ENCODE measurements around the gene NUMA1. TPM values are rescaled to one million over a fixed set of nuclear protein-coding genes. Genes with fewer than 3 reads are reported as not detected.

The NUMA1 gene
- polyA plus RNA-seq, 3 donors, result 4.1 to 91.2 (median 12.4) TPM

- H3K4me1 ChIP-seq (ENCODE audit: control insufficient read depth in 1 of 2, insufficient read depth in 2 of 2, low read length in 2 of 2), result peaks cover 8 to 21% of the 10 kb centered on the region in 2 donors
- Mint-ChIP-seq H3K27ac (peak overlapping the region in 2 of 7 donors; percentile 15 to 23), H3K36me3 (peaks cover 29 to 41% of the 10 kb centered on the region in 2 donors), H3K4me3 (no peak overlapping the region), H3K4me1 (peaks cover 12% of the 10 kb centered on the region), H3K9me3 (peaks cover 0 to 5% (median 0%) of the 10 kb centered on the region in 7 donors), H3K27me3 (ENCODE audit: low read depth in 3 of 3) (peaks cover 0 to 4% (median 2%) of the 10 kb centered on the region in 3 donors)
- no peaks in the 10 kb centered on the region for H3K27me3 ChIP-seq (ENCODE audit: control insufficient read depth in 2 of 2, insufficient read depth in 2 of 2, low read length in 2 of 2)
- H4K20me1 ChIP-seq (ENCODE audit: insufficient read depth, low read length), result no peaks in the 10 kb centered on the region
- H3K27ac ChIP-seq (ENCODE audit: low read depth in 1 of 2, low read length in 2 of 2), result no peak overlapping the region
- H3K9ac ChIP-seq (ENCODE audit: insufficient read depth, low read length, poor library complexity, severe bottlenecking), result no peak overlapping the region
- H3K9me3 ChIP-seq (replicated peaks in 1 of 2; ENCODE audit: control insufficient read depth in 1 of 2, insufficient read depth in 1 of 2, low read length in 2 of 2), result no peaks in the 10 kb centered on the region
- H3K36me3 ChIP-seq (replicated peaks in 1 of 2; ENCODE audit: control insufficient read depth in 1 of 2, insufficient read depth in 2 of 2, low read length in 2 of 2), result peaks cover 8 to 43% of the 10 kb centered on the region in 2 donors
- intact Hi-C loops (cut with micrococcal nuclease), result no loop called here
- H3K4me2 ChIP-seq (replicated peaks; ENCODE audit: extremely low read depth, low read length, poor library complexity, severe bottlenecking), result no peak overlapping the region
- TF ChIP-seq, protein P1, sequence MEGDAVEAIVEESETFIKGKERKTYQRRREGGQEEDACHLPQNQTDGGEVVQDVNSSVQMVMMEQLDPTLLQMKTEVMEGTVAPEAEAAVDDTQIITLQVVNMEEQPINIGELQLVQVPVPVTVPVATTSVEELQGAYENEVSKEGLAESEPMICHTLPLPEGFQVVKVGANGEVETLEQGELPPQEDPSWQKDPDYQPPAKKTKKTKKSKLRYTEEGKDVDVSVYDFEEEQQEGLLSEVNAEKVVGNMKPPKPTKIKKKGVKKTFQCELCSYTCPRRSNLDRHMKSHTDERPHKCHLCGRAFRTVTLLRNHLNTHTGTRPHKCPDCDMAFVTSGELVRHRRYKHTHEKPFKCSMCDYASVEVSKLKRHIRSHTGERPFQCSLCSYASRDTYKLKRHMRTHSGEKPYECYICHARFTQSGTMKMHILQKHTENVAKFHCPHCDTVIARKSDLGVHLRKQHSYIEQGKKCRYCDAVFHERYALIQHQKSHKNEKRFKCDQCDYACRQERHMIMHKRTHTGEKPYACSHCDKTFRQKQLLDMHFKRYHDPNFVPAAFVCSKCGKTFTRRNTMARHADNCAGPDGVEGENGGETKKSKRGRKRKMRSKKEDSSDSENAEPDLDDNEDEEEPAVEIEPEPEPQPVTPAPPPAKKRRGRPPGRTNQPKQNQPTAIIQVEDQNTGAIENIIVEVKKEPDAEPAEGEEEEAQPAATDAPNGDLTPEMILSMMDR (IDR thresholded peaks at IDR 0.05), result no peak
- no peak overlapping the region for H3K4me3 ChIP-seq (replicated peaks in 1 of 3; ENCODE audit: low read depth in 2 of 3, low read length in 3 of 3)
- H2AFZ ChIP-seq (ENCODE audit: insufficient read depth, low read depth, low read length, poor library complexity, severe bottlenecking), result no peak overlapping the region
- no peaks in the 10 kb centered on the region for H3K79me2 ChIP-seq (ENCODE audit: insufficient read depth, low read length)
- no peak for DNase-seq
- 100% methylated on average over 3 of the region's 8 CpGs for WGBS (ENCODE audit: insufficient coverage)
Observed at GRCh38 chr11:71963468-71963867, 116.9 kb downstream of the NUMA1 start.

DNA sequence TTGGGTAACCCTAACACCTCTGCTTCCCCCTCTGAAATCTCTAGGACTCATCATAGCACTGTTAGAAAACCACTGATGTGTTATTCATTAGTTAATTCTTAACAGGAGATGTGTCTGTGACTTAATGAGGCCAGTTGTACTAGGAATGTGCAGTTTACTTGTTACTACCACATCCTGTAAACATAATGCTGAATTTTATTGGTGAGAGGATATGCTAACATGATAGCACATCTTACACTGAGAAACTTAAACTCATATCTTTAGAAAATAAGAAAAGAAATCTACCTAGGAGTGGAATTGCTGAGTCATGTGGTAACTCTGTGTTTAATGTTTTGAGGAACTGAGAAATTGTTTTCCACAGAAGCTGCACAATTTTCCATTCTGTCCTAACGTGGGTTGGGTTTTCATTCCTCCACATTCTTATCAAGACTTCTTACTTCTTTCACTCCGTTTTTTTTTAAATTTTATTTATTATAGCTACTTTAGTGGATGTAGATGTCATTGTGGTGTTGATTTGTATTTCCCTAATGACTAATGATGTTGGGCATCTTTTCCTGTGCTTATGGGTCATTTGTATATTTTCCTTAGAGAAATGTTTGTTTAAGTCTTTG lies 117.8 kb downstream of the NUMA1 start:
- peak overlapping the region; percentile 30 for H3K4me2 ChIP-seq (replicated peaks; ENCODE audit: extremely low read depth, low read length, poor library complexity, severe bottlenecking)

More for the DNA sequence above, 117.8 kb downstream of the NUMA1 start:
- H3K9me3 ChIP-seq (replicated peaks in 1 of 2; ENCODE audit: control insufficient read depth in 1 of 2, insufficient read depth in 1 of 2, low read length in 2 of 2), result no peaks in the 10 kb centered on the region
- H3K4me1 Mint-ChIP-seq, result peaks cover 12% of the 10 kb centered on the region
- no peak overlapping the region for H3K4me3 Mint-ChIP-seq
- H3K27ac ChIP-seq (ENCODE audit: low read depth in 1 of 2, low read length in 2 of 2), result peak overlapping the region in 1 of 2 donors; percentile 68
- H3K27me3 Mint-ChIP-seq (ENCODE audit: low read depth in 3 of 3), result peaks cover 0 to 4% (median 2%) of the 10 kb centered on the region in 3 donors
- H3K4me1 ChIP-seq (ENCODE audit: control insufficient read depth in 1 of 2, insufficient read depth in 2 of 2, low read length in 2 of 2), result peaks cover 8 to 21% of the 10 kb centered on the region in 2 donors
- peak overlapping the region in 1 of 3 experiments; percentile 21 for H3K4me3 ChIP-seq (replicated peaks in 1 of 3; ENCODE audit: low read depth in 2 of 3, low read length in 3 of 3)
- no peak overlapping the region for H3K9ac ChIP-seq (ENCODE audit: insufficient read depth, low read length, poor library complexity, severe bottlenecking)
- peak; percentile 12 to 65 (median 59) for DNase-seq
- no peaks in the 10 kb centered on the region for H3K27me3 ChIP-seq (ENCODE audit: control insufficient read depth in 2 of 2, insufficient read depth in 2 of 2, low read length in 2 of 2)
- H4K20me1 ChIP-seq (ENCODE audit: insufficient read depth, low read length), result no peaks in the 10 kb centered on the region
- no peaks in the 10 kb centered on the region for H3K79me2 ChIP-seq (ENCODE audit: insufficient read depth, low read length)
- H2AFZ ChIP-seq (ENCODE audit: insufficient read depth, low read depth, low read length, poor library complexity, severe bottlenecking), result no peak overlapping the region
- peaks cover 2 to 38% of the 10 kb centered on the region in 2 donors for H3K36me3 ChIP-seq (replicated peaks in 1 of 2; ENCODE audit: control insufficient read depth in 1 of 2, insufficient read depth in 2 of 2, low read length in 2 of 2)
- TF ChIP-seq, protein P1 (IDR thresholded peaks at IDR 0.05), result no peak
- H3K9me3 Mint-ChIP-seq, result peaks cover 0 to 5% (median 0%) of the 10 kb centered on the region in 7 donors
- WGBS (ENCODE audit: insufficient coverage), result no CpG with 5 or more reads among the region's 2 CpGs
- peaks cover 23 to 38% of the 10 kb centered on the region in 2 donors for H3K36me3 Mint-ChIP-seq
- intact Hi-C loops (cut with micrococcal nuclease), result no loop called here
- peak overlapping the region; percentile 40 to 85 (median 66) for H3K27ac Mint-ChIP-seq
